Activated T-cell treated with anti-CD3 and anti-CD28 coated beads for 4 hours (primary cell): ENCODE data around the gene OSBP.
"Not testable (repeated sequence)": the region's sequence is repeated elsewhere in the genome, so short reads cannot be mapped to it uniquely, and the experiment has no call there.

ENCODE experiments used
- DNase-seq: peaks from one replicate; pipeline ENCODE4 v3.0.0-alpha.2; 2020

Gene OSBP

DNA sequence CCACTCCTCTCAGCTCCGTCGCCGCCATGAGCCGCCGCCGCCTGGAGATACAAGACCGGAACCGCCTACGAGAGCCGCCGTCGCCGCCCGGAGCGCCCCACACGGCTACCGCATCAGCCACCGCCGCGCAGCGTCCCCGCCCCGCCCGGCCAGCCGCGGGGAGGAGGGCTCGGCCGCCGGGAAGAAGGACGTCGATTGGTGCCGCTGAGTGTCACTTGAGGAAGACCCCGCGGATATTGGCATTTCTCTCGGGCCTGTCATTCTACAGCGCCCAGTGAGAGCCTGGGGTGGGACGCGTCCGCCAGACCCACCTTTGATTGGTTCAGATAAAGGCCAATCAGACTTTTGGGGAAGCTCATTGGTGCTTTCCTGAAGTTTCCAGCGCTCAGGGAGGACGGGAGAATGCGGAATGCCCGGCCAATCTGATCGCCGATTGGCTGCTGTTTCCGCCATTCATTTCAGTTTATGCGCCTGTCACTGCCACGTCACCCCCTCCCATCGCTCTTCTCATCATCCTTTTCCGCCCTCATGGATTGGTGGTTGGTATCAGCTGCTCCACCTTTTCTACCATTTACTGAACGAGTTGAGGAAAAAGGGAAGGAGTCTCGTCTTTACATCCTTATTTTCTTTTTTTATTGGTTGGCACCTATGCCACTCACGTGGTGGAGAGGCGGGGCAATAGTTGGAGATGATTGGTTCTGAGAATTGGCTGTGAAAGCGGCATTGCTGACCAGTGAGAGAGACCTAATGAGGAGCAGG lies at the start of gene OSBP:
TSS of gene OSBP (minus strand) at position 138 of the 759 bp plus-strand sequence. CDS start at position 28, 110 bp downstream.
- DNase-seq = peak; percentile 95

GRCh38 chr11:59660621-59661020 lies 45.0 kb upstream of the OSBP start:
- no peak for DNase-seq

GRCh38 chr11:59659981-59660380 lies 44.4 kb upstream of the OSBP start:
- no peak for DNase-seq

DNA sequence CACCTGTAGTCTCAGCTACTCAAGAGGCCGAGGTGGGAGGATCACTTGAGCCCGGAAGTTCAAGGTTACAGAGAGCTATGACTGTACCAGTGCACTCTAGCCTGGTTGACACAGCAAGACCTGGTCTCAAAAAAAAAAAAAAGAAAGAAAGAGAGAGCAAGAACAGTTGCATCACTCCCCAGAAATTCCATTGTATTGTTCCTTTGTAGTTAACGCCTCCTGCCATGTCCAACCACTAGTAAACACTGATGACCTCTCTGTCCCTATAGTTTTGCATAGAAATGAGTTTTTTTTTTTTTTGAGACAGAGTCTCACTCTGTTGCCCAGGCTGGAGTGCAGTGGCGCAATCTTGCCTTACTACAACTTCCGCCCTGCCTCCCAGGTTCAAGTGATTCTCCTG lies 42.5 kb upstream of the OSBP start:
- no peak for DNase-seq

DNA sequence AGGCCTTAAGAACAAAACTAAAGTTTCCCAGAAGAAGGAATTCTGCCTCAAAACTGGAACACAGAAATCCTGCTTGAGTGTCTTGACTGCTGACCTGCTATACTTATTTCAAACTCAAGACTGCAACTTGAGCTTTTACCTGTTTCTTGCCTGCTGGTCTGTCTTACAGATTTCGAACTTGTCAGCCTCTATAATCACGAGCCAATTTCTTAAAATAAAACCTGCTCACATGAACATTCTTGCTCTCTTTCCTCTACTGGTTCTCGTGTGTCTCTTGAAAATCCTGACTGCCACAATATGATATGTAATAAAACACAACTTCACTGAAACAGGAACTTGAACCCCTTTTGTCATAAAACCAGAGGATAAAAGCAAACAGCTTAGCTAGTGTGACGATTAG lies 39.3 kb upstream of the OSBP start:
- no peak for DNase-seq

GRCh38 chr11:59647245-59647980 lies 31.8 kb upstream of the OSBP start:
- DNase-seq = no peak

GRCh38 chr11:59644528-59644927 lies 29.0 kb upstream of the OSBP start:
- no peak for DNase-seq

GRCh38 chr11:59643390-59643789 lies 27.8 kb upstream of the OSBP start:
- no peak for DNase-seq

DNA sequence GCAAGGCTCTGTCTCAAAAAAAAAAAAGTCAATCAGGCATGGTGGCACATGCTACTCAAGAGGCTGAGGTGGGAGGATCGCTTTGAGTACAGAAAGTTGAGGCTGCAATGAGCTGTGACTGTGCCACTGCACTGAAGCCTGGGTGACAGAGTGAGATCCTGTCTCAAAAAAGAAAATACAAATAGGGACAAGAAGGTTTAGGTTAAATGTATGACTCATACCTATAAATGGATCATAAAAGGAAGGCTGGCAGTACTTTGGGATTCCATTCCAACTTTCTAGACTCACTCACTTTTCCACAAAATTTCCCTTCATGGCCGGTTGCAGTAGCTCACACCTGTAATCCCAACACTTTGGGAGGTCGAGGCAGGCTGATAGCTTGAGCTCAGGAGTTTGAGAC lies 25.6 kb upstream of the OSBP start:
- DNase-seq = no peak

GRCh38 chr11:59630493-59630892 lies 14.9 kb upstream of the OSBP start:
- no peak for DNase-seq

DNA sequence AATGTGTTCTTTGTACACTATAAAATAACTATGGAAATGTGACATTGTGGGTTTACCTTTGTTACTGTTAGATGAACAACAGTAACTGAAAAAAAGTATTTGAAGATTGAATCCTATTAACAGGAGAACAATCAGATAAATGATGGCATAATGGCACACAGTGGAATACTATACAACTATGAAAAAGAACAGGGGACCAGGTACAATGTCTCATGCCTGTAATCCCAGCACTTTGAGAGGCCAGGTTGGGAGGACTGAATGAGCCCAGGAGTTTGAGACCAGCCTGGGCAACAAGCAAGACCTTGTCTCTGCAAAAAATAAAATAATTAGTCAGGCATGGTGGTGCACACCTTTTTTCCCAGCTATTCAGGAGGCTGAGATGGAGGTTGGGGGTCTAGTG lies 14.4 kb upstream of the OSBP start:
- no peak for DNase-seq

GRCh38 chr11:59626969-59627368 lies 11.4 kb upstream of the OSBP start:
- not testable (repeated sequence) for DNase-seq

DNA sequence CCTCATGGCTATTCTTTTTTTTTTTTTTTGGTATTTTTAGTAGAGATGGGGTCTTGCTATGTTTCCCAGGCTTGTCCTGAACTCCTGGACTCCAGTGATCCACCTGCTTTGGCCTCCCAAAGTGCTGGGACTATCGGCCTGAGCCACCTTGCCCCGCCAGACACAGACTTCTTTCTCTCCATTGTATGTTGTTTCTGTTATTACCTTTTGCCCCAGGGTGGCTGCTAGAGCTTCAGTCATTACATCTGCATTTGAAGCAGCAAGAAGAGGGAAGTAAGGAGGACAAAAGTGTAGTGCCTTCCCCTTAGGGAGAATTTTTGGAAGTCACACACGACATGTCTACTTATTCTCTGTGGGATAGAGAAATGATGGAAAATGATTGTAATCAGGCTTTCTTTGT lies 10.1 kb upstream of the OSBP start:
- DNase-seq = no peak

- DNase-seq = no peak
Measured at GRCh38 chr11:59617876-59618275, 2.3 kb upstream of the OSBP start.

- DNase-seq = no peak
Measured at GRCh38 chr11:59616396-59616982, 915 bp upstream of the OSBP start.

GRCh38 chr11:59615120-59615636 lies 396 bp downstream of the OSBP start:
- peak; percentile 36 for DNase-seq

DNA sequence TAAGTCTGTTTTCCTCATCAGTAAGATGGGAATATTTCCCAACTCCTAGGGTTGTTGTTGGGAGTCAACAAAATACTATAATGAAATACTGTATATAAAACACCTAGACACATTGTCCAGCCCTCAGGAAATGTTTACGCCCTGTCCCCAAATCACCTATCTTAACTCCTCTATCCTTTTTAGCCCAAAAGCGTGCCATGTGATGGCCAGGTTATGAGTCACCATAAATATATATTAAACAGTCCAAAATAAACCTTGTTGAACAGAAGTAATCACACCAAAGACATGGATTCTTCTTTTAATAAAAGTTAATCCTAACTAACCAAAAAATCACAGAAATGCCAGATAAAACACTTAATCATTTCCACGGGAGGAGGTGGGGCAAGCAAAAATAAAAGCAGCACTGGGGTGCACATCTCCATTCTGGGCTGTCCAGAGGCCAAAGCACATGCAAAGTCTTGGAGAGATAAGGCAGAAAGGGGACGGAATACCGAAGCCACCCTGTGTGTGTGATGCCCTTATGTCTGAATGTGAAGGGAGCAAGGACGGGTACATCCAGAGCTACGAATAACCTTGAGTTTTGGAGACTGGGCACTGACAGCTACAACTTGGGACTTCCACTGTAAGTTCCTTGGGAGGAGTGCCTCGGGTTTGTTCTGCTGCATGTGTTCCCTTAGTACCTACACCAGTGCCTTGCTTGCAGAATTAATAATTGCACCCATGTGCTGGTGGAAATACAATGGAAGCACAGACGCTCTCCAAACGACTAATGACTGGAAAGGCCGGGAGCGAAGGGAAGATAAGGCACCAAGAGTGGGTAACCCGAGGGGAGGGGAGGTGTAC lies 1.1 kb downstream of the OSBP start:
- no peak for DNase-seq

DNA sequence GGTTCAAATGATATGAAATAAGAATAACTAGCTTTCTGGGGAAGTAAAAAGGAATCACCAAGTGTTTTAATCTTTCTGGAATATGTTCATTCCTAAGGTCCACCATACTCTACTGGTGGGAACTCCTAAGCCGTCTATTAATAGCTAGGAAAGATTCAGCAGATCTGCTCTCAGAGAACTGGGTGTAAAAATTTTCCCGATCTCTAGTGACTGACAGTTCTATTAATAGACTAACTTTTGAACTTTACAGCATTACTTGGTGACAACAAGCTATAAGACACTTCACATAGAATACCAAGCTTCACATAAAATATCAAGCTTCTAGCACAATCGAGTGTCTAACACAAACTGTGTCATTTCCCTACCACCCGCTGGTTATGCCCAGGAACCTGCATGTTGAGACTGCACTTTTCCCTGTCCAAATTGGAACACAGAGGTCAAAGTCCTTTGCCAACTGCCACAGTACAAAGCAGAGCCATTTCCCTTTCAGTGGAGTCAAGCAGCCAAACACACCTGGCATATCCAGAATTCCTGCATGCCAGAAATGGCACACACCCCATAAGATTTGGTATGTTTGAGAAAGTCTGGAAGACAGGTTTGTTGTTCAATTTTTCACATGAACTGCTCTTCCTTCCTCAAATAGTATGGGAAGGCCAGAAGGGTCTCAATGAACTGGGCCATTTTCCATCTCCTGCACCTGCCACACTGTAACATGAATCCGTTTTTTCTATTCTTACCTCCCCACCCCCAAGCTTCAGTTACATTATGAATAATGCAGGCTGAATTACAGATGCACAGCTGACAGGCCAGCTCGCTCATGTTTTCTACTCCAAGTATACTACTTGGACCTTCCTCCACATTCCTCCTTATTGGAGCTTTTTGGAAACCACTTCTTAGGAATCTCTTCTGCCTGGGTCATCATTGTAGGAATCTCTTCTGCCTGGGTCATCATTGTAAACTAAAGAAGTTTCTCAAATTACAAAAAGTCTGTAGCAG lies 3.7 kb downstream of the OSBP start:
- no peak for DNase-seq

DNA sequence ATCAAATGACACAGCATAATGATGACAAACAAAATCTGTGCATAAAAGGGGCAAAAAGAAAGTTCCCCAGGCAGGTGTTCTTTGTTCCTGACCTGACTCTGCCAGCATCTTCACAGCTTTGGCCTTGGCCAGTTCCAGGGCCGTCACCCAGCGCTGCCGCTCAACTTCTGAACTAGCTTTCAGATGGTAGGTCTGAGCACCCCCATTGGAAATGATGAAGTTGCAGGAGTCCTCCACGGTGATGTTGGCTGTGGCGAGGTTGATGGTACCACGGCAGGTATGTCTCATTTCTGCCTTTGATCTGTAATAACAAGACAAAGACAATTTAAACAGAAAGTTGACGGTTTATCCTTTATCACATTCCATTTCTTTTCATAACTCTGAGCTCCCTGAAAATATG lies 5.3 kb downstream of the OSBP start:
- no peak for DNase-seq

GRCh38 chr11:59607703-59608454 lies 7.7 kb downstream of the OSBP start:
- no peak for DNase-seq

DNA sequence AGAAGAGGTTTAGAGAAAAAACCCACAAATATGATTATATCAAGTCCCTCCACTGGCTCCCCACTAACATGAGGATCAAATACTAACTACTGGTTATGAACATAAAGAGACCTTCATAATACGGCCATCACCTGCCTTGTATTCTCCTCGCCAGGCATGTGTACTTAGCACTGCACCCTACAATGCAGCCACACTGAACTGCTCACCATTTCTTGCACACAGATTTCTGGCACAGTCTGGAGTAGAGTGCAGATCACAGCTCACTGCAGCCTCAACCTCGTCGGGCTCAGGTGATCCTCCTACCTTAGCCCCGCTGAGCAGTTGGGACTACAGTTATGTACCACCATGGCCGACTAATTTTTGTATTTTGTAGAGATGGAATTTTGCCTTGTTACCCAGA lies 13.1 kb downstream of the OSBP start:
- DNase-seq = no peak
